ENCODE data around the gene FHIT.

FHIT gene

DNA sequence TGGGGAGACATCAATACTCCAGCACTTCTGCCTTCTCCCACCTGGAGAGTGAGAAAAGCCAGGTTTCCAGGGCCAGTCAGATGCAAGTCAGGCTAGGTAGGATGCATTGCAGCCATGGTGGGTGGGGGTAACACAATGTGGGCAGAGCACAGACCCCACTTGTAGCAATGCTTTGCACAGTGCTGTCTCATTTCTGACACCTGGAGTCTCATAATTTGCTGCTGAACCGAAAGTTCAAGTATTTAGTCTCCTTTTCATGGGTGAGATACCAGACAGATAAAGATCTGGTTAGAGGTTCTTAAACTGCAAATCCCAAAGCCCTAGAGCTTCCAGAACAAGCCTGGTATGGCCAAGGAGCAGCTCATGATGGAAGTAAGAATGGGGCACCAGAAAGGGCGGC, 1321.1 kb downstream of the FHIT start:
- in situ Hi-C loops (cut with MboI; ENCODE audit: low sequenced_read_pairs): no loop called here

DNA sequence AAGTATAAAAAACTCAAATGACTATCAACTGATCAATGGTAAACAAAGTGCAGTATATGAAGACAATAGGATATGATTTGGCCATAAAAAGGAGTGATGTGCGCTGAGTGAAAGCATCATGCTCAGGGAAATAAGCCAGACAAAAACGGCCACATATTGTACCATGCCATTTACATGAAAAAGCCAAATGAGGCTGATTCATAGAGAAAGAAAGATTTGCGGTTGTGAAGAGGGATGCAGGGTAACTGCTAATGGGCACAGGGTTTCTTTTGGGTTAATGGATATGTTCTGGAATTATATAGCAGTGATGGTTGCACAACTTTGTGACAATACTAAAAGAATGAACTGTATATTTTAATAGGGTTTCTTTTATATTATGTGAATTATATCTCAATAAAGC, 1324.2 kb downstream of the FHIT start:
- in situ Hi-C loops (cut with MboI; ENCODE audit: low sequenced_read_pairs): no loop called here

DNA sequence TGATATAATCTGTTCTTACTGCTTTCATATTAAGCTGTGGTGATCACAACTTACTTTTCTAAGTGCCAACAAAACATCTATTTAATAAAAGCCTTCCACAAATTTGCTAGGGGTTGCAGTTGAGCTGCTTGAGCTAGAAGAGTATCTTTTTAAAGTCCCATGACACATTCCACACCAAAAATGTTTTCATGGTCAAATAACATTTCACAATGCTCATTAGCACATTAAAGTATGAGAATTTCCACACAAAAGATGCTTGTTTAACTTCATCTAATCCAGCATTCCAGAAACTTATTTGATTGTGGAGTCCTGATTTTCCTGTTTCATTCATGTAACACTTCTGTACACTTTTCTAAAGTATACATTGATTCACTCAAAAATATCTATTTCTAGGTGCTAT, 1325.3 kb downstream of the FHIT start:
- in situ Hi-C loops (cut with MboI; ENCODE audit: low sequenced_read_pairs): no loop called here

DNA sequence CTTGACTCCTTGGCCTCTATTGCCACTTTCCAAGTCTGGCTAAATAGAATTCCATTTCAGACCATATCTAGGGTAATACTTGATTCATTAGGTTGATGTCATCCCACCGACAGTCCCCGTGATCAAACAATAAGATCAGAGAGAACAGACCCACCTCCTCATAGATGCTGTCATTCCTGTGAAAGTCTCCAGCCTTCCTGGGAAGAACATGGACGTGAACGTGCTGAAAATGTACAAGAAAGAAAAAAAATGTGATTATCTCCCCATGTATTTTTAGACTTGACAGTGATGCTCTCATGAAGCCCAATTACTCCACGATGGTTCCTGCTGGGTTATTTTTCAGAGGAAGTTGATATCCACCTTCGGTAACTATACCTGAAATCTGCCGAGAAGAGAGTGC, 1329.1 kb downstream of the FHIT start:
- in situ Hi-C loops (cut with MboI; ENCODE audit: low sequenced_read_pairs): no loop called here

DNA sequence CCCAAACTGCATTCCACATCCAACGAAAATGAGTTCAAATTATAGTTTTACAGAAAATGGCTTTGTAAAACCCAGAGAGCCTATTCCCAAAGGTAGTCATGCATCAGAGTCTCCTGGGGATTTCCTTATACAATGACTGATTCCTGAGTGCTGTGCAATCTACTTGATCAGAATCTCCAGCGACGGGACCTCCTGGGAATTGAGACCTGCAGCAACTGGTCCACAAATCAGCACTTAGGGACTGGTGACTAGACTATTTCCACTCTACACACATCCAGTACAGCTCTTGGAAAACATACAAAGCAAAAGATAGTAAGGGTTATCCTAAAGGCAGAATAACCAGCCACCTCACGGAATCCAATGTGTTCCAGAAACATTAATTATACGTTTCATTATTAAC, 1330.4 kb downstream of the FHIT start:
- in situ Hi-C loops (cut with MboI; ENCODE audit: low sequenced_read_pairs): no loop called here

DNA sequence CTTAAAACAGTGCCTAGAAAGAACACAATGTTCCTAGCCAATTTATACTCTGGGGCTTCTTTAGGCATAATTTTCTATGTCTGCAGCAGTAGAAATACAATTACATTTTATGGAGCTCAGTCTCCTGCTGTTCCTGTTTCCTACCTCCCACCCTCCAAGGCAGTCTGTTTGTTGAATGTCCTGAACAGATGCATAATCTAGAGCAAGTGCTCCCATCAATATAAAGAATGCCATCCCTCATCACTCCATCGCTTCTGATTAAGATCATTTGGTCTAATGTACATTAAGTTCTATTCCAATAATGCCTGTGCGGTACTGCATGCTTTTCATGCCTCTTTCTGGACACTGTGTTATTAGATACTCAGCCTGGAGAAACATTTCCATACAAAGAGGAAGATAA, 1331.7 kb downstream of the FHIT start:
- in situ Hi-C loops (cut with MboI; ENCODE audit: low sequenced_read_pairs): no loop called here

DNA sequence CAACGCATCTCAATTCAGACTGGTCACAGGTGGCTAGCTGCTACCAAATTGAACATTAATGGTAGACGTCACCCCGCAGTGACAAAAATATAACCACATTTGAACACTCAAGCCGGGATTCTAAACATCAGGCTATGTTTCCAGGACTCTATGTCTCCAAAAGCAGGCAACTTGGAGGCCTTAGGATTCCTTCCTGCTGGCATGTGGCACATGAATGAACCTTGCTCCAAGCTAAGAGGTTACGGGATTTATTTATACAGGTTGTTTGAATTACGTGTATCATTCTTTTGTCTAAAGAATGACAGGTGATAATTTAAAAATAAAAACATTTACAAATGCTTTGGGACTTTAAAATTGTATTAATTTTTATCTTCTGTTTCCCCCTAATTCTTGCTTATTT, 1337.0 kb downstream of the FHIT start:
- in situ Hi-C loops (cut with MboI; ENCODE audit: low sequenced_read_pairs): no loop called here

DNA sequence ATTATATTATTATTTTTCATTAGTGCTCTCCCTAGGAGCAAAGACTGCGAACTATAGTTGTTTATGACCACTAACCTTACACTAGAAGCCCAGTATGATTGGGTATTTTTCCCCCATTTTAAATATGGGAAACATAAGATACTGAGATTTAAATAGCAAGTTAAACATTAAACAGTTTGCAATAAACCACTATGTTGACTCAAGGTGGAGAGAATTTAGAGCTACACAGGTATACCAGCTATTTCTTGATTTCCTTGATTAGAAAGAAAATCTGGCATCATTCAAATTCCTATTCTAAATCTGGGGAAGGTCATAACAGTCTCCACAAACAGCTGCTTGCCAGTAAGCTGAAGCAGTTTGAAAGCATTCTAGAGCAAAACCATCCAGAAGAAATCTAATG, 1337.6 kb downstream of the FHIT start:
- in situ Hi-C loops (cut with MboI; ENCODE audit: low sequenced_read_pairs): no loop called here

DNA sequence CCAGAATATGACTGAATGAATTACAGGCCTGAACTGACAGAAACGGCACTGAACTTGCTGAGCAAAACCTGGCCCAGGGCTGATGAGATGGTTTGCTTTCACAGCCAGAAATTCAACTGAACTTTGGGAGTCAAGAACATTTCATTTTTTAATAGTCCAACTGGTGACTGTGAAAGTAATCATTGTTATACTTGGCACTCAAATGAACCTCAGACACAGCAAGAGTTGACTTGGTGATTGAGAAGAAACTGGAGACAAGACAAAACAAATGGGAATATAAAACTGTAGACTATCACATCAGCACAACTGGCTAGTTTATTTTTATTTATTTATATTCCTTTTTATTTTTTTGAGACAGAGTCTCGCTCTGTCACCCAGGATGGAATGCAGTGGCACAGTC, 1342.6 kb downstream of the FHIT start:
- in situ Hi-C loops (cut with MboI; ENCODE audit: low sequenced_read_pairs): no loop called here

DNA sequence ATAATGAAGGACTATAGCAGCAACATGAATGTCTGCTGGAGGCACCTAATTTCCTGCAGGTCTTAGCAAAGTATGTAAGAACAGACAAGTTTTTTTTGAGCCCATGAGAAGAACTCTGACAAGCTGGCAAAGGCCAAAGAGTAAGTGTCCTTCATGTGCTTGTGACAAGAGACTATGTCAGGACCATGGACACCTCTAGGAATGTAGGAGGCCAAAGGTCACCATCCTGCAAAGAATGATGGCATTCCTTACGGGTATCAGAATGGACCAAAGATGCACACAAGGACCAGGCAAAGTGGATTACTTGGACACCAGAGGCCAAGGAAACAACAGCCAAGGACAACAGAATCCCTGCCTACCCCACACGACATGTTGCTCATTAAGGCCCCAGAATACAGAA, 1343.0 kb downstream of the FHIT start:
- in situ Hi-C loops (cut with MboI; ENCODE audit: low sequenced_read_pairs): no loop called here

DNA sequence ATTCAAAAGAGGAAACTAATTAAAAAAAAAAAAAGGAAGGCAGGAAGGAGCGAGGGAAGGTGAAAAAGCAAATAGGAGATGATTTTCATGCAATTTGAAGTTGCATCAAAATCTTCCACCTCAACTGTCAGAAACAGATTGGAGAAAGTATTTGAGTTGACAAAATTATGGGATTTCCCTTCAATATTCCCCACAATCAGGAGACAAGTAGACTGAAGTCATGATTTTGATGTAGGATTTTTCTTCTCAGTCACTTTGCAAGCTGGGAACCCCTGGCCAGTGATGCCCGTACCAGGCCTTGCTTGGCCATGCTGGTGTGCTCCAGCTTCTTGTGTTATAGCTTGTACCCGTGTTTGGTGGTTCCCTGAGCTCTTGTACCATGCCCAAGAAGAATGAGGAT, 1347.0 kb downstream of the FHIT start:
- in situ Hi-C loops (cut with MboI; ENCODE audit: low sequenced_read_pairs): no loop called here

DNA sequence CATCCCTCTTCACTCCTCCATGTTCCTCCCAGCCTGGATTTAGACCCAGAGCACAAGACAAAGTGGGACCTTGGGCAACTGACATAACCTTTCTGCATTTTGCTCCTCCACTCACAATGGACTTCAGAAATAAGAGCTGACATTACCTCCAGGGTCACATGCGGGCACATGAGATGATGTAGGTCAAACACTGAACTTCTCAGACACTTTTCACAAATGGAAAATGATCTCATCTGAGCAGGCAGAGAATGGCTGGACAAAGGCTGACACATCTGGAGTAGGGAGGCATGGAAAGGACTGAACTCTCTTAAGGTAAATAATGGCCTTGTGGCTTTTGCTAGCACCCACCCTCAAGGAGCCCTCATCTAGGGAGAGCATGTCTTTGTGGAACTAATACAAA, 1352.2 kb downstream of the FHIT start:
- in situ Hi-C loops (cut with MboI; ENCODE audit: low sequenced_read_pairs): no loop called here

DNA sequence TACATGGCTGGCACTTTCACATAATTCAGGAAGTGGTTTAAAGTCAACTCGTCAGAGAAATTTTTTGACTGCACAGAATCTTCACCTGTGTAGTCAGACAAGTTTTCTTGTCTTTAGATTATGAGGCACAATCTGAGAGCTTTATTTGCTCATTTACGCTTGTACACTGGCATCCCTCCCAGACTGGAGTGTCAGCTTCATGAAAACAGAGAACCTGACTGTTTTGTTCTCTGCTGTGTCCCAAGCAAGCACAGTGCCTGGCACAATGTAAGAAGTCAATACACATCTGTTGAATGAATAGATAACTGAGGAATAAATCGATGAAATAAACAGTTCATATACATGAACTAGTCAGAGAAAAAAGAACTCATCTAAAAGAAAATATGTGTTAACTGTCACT, 1355.3 kb downstream of the FHIT start:
- in situ Hi-C loops (cut with MboI; ENCODE audit: low sequenced_read_pairs): no loop called here

DNA sequence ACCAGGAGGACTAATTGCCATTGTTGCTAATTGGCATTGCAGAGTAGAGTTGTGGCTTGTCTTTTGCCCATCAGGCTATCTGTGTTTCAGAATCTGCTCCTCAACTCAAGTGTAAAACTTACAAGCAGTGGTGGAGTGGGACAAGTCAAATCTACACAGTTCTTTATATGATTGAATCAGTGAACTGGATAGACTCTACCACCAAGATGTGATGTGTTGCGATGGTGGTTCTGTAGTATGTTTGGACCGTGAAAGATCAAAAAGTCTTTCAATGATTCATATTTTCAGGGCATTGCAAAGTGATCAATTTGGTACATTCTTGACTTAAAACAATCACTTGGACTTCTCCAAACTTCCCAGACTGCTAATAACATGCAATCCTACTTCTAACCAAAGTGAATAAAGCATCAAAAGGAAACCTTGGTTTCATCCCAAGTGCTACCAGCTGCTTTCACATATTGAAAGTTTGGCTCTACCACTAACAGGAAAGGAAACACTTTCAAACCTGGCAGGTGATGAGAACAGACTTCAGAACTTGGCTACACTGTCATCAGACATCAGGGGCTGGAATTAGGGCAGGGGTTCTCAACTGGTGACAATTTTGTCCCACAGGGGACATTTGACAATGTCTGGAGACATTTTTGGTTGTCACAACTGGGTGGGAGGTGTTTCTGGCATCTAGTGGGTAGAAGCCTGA, 1356.7 kb downstream of the FHIT start:
- in situ Hi-C loops (cut with MboI; ENCODE audit: low sequenced_read_pairs): no loop called here

DNA sequence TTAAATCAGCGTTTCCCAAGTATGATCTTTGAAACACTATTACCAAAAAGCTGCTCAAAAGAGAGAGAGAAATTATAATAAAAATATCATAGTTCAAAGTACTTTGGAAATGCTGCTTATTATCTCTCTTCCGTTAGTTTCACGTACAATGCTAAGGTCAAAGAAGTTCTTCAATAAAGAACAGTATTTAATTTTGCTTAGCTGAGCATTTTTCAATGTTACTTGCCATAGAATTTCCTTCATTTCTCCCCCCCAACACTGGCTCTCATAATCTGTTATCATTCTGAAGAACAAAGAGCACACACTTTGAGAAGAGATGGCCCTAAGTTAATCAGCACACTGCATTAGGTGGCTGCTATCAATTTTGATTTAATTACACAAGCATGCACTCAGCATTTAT, 1360.6 kb downstream of the FHIT start:
- in situ Hi-C loops (cut with MboI; ENCODE audit: low sequenced_read_pairs): no loop called here

DNA sequence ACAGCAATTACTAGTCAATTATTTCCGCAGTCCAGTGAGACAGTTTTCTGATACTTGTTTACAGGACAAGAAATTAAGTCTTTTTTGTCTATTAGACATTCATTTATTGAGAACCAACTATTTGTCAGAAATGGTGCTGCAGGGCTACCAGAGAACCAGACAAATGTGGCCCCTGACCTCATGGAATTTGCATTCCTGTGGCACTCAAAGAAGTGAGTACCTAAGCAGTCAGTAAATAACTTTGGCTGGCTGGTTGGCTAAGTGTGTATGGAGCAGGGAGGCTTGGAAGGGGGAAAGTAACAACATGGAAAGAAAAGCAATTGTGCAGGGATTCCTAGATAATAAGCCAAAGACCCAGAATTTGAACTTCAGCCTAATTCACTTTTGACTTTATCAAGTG, 1364.5 kb downstream of the FHIT start:
- in situ Hi-C loops (cut with MboI; ENCODE audit: low sequenced_read_pairs): no loop called here

DNA sequence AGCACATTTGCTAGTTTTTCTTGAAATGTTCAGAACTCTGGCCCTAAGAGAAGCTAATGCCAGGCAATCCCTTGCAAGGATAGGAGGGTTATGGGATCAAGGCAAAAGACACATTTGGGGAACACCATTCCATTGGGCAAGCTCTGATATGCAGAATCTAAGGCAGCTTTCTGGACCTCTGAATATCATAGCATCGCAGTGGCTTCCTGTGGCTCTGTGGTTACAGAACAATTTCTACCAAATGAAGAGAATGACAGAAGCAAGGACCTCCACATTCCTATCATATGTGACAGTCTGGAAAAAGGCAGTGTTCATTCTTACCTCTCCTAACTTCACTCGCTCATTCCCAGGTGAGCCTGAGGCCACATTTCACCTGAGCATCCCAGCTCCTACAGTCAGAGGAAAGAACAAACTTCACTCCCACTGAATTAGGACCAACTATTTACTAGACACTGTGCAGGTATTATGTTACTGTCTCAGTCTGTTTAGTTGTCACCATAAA, 1365.3 kb downstream of the FHIT start:
- in situ Hi-C loops (cut with MboI; ENCODE audit: low sequenced_read_pairs): no loop called here

DNA sequence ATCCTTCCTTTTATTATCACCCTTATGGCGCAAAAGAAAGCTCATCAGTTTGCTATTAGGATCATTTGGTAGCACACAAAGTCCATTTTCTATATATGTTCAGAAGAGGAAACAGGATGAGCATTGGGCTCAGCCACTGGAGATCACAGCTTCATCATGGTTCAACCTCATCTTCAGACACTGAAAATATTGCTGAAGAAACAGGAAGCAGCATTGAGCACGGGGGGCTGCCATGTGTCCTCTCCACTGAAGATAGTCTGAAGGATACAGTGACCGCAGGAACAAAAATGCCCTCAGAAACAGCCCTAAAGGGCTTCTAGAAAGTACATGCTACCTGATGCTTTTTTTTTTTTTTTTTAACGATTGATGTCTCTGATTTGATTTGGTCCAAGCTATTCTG, 1366.2 kb downstream of the FHIT start:
- in situ Hi-C loops (cut with MboI; ENCODE audit: low sequenced_read_pairs): no loop called here

DNA sequence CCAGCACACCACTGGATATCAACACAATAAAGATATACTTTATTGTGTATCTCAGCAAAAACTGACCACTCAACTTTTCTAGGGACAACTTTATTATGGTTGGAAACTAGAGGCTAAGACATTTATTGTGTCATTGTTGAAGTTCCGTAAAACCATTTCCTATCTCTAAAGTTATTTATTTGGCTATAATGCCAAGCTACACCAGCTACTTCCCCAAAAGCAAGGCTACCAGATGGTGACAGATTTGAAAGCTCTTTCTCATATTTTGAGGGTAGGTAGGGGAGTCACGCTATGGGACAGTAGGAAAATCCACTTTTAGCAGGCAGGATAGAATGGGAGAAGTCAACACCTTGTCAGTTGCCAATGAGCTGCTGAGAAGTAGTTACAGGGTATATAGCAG, 1366.8 kb downstream of the FHIT start:
- in situ Hi-C loops (cut with MboI; ENCODE audit: low sequenced_read_pairs): no loop called here

DNA sequence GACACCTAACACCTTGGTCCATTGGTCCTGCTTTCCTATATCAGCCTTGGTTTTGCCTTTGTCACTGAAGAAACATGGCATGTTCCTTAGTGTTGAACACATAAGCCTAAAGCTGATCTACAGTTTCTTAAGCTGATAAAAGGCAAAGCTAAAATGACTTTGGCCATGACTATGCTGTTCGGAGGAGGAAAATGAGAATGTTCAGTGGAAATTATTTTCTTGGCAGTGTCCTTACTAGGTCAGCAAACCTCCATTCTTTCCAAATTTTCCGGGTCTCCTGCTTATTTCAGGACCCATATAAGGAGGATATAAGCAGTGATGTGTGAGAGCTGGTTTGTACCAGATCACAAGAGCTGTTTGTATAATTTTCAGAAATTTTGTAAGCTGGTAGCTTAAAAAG, 1368.5 kb downstream of the FHIT start:
- in situ Hi-C loops (cut with MboI; ENCODE audit: low sequenced_read_pairs): no loop called here

DNA sequence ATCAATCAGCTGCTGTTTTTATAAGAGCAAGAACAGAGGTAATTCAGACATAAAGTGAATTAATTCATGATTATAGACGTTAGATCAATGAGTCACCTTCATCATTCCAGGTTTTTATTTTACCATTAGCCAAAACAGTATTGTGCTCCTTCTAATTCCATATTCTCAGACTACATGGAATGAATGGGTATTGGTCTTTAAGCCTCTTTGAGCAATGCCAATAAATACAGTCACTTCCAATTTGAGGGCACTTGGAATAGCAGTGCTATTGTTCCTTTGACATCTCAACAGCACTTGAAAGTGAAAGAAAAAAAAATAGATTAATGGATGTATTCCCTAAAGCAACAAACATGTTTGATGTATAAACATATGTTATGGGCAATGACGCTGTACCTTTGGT, 1370.5 kb downstream of the FHIT start:
- in situ Hi-C loops (cut with MboI; ENCODE audit: low sequenced_read_pairs): no loop called here

DNA sequence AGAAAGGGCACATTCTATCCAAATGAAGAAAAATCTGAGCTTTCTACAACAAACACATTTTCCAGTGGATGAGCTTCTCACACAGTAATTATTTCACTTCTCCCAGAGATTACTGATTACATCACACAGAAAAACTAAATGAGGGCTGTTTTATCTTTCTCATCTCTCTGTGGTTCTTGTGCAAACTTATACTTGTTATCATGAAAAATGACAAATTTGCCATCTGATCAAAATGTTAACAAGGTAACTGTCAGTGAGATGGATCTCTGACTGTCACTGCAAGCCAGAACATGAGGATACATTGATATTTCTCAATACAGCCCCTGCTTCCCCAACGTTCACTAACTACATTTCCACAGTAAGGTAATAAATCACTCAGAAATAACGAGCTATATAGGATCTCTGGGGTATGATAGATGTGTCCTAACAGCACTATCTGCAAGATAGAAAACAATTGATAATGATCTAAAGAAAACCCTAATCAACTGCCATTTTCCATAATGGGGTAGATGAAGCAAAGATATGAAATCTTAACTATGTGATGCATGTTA, 1372.1 kb downstream of the FHIT start:
- in situ Hi-C loops (cut with MboI; ENCODE audit: low sequenced_read_pairs): no loop called here

DNA sequence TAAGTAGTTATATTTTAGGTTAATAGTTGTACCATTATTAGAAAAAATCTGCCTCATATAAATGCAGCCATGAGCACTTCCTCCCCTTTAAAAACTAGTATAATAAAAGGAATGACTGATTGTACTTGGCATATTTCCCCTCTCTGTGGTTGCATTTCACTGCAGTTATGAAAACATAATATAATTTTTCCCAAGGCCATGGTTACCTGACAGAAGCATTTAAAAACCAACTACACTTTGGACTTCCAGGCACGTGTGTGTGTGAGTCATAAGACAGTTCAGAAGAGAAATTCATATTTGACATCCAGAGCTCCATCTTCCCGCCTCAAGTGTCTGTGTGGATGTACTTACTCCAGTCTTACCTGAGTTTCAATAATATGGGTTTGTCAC, 1373.2 kb downstream of the FHIT start:
- in situ Hi-C loops (cut with MboI; ENCODE audit: low sequenced_read_pairs): no loop called here

Data from HL-60/S4 treated with phorbol 12-myristate 13-acetate at 8.2 ng/mL for 4 days and 3 days (cell line).